HFFc6 (cell line): ENCODE results near the gene FAM13C. TPM values are rescaled to one million over a fixed set of nuclear protein-coding genes. Genes with fewer than 3 reads are reported as not detected.

ENCODE experiments used
- DNase-seq: peaks from one replicate; pipeline ENCODE4 v3.0.0-alpha.2; 2018
- H3K27ac Mint-ChIP-seq: 2 replicates; pipeline ENCODE4 v1.8.0; 2020; ENCODE audit warnings: mild to moderate bottlenecking, mixed read lengths
- H3K27me3 Mint-ChIP-seq: 2 replicates; pipeline ENCODE4 v1.8.0; 2021; ENCODE audit warnings: mild to moderate bottlenecking, moderate library complexity, mixed read lengths; ENCODE audit not compliant: insufficient read depth
- H3K36me3 Mint-ChIP-seq: 2 replicates; pipeline ENCODE4 v1.8.0; 2021; ENCODE audit warnings: low read depth, mixed read lengths
- H3K4me1 Mint-ChIP-seq: 2 replicates; pipeline ENCODE4 v1.8.0; 2020; ENCODE audit warnings: low read depth, mixed read lengths
- H3K4me3 Mint-ChIP-seq: 2 replicates; pipeline ENCODE4 v1.8.0; 2020; ENCODE audit warnings: mild to moderate bottlenecking, moderate library complexity, mixed read lengths
- H3K9me3 Mint-ChIP-seq: 2 replicates; pipeline ENCODE4 v1.8.0; 2020; ENCODE audit warnings: mild to moderate bottlenecking, mixed read lengths
- total RNA-seq, 6 experiments: library from RNA; stranded (reverse); fragmentation: NEBNext Ultra II Directional; extraction: Animal tissue kit (Norgen Biotek cat#: 25700); gene quantifications; 2 replicates in 1 of 6; 3 replicates in 5 of 6; pipeline ENCODE4 v1.2.3, GENCODE V29; 2021
- TF ChIP-seq, protein P1 (sequence below): fragments of 200-600 bp; sonication (generic); IDR thresholded peaks from 2 replicates; pipeline ENCODE4 v1.5.0; 2021; ENCODE audit warnings: antibody characterized with exemption, mild to moderate bottlenecking

The FAM13C gene
- total RNA-seq, 6 experiments from 2014 or later, result not detected

DNA sequence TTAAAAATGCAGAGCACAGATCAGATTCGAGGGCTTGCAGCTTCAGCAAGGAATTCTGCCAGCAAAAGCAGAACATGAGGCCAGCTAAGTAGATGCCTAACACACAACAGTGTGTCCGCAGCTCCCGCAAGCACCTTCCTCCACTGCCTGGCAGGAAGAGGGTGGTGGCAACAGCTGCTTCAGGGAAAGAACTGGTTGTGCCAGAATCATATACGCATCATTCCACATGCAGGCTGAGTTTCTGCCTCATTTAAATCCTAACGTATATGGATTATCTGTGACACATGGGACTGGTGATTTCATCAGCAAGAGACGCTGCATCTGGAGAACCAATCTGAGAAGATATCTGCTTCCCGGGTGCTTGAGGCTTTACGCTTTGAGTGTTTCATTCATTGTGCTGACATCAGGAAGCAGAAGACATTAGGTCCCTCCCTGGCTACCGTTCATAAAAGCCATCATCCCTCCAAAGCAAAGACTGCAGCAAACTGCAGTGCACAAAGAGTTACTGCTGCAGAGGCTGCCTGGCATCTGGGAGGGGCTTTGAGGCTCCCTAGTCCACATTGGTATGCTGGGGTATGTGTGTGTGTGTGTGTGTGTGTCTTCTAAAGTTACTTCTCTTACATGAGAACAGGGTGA, 78.8 kb downstream of the FAM13C start:
- Mint-ChIP-seq H3K4me1 (no peaks in the 10 kb centered on the region), H3K27ac (no peak overlapping the region), H3K36me3 (no peaks in the 10 kb centered on the region), H3K9me3 (peaks cover 6% of the 10 kb centered on the region), H3K27me3 (peaks cover 3% of the 10 kb centered on the region; the same call in 1 of the 2 replicates), H3K4me3 (no peak overlapping the region)
- TF ChIP-seq, protein P1, sequence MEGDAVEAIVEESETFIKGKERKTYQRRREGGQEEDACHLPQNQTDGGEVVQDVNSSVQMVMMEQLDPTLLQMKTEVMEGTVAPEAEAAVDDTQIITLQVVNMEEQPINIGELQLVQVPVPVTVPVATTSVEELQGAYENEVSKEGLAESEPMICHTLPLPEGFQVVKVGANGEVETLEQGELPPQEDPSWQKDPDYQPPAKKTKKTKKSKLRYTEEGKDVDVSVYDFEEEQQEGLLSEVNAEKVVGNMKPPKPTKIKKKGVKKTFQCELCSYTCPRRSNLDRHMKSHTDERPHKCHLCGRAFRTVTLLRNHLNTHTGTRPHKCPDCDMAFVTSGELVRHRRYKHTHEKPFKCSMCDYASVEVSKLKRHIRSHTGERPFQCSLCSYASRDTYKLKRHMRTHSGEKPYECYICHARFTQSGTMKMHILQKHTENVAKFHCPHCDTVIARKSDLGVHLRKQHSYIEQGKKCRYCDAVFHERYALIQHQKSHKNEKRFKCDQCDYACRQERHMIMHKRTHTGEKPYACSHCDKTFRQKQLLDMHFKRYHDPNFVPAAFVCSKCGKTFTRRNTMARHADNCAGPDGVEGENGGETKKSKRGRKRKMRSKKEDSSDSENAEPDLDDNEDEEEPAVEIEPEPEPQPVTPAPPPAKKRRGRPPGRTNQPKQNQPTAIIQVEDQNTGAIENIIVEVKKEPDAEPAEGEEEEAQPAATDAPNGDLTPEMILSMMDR, result no peak
- no peak for DNase-seq

GRCh38 chr10:59281861-59282260, 80.5 kb downstream of the FAM13C start:
- TF ChIP-seq, protein P1, result no peak
- no peak for DNase-seq
- no peak overlapping the region for H3K27ac Mint-ChIP-seq
- no peaks in the 10 kb centered on the region for H3K36me3 Mint-ChIP-seq
- peaks cover 3% of the 10 kb centered on the region; the same call in 1 of the 2 replicates for H3K27me3 Mint-ChIP-seq
- no peaks in the 10 kb centered on the region for H3K4me1 Mint-ChIP-seq
- no peak overlapping the region for H3K4me3 Mint-ChIP-seq
- no peaks in the 10 kb centered on the region; the same call in none of the 2 replicates for H3K9me3 Mint-ChIP-seq

GRCh38 chr10:59279991-59280505, 82.3 kb downstream of the FAM13C start:
- TF ChIP-seq, protein P1, result no peak
- Mint-ChIP-seq H3K9me3 (no peaks in the 10 kb centered on the region; the same call in 1 of the 2 replicates), H3K4me1 (no peaks in the 10 kb centered on the region), H3K27ac (no peak overlapping the region), H3K27me3 (peaks cover 3% of the 10 kb centered on the region; the same call in 1 of the 2 replicates), H3K36me3 (no peaks in the 10 kb centered on the region), H3K4me3 (no peak overlapping the region)
- DNase-seq, result no peak

DNA sequence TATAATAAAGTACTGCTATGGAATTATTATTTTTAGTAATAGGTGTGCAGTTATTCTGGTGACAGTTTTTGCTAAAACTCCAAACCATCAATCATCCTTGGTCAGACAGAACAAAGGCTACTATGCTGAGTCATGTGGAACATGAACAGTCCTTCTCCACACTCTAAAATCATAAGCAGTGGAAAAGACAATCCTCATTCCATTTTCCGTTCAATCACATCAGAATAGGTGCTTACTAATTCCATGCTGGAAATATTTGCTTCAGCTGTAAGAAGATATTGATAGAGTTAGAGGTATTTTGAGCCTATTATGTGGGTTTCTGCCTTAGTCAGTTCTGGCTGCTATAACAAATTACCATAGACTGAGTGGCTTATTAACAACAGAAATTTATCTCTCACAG, 82.9 kb downstream of the FAM13C start:
- DNase-seq, result no peak
- H3K4me1 Mint-ChIP-seq, result no peaks in the 10 kb centered on the region
- TF ChIP-seq, protein P1, result no peak
- H3K27ac Mint-ChIP-seq, result no peak overlapping the region
- no peak overlapping the region for H3K4me3 Mint-ChIP-seq
- H3K9me3 Mint-ChIP-seq, result no peaks in the 10 kb centered on the region; the same call in 1 of the 2 replicates
- H3K36me3 Mint-ChIP-seq, result no peaks in the 10 kb centered on the region
- H3K27me3 Mint-ChIP-seq, result peaks cover 3% of the 10 kb centered on the region; the same call in 1 of the 2 replicates

DNA sequence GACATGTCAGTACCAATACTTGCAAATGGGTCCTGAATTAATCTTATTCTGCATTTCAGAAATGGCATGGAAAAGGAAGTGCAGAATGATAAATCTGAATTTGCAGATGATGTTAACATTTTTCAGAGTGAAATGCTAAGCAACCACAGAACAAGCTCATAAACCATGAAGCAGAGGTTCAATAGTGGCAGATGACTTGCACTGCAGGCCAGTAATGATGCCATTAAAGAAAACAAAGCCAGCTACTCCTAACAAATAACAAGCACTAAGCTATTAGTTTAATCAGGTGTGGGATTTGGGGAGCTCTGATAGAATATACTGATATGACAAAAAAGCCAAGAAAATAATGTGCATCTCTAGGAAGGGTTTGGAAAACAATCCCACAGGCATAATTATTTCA, 85.4 kb downstream of the FAM13C start:
- H3K4me1 Mint-ChIP-seq, result no peaks in the 10 kb centered on the region
- H3K27ac Mint-ChIP-seq, result no peak overlapping the region
- H3K9me3 Mint-ChIP-seq, result peaks cover 7% of the 10 kb centered on the region; the same call in 1 of the 2 replicates
- TF ChIP-seq, protein P1, result no peak
- no peaks in the 10 kb centered on the region for H3K36me3 Mint-ChIP-seq
- DNase-seq, result no peak
- H3K4me3 Mint-ChIP-seq, result no peak overlapping the region
- peaks cover 3% of the 10 kb centered on the region; the same call in 1 of the 2 replicates for H3K27me3 Mint-ChIP-seq
